Fibroblast of gingiva (primary cell): ENCODE measurements around the gene PNLIP.

Source experiments
- DNase-seq: peaks from one replicate; pipeline ENCODE4 v3.0.0-alpha.2; 2011; ENCODE audit warnings: low read depth

Gene PNLIP

DNA sequence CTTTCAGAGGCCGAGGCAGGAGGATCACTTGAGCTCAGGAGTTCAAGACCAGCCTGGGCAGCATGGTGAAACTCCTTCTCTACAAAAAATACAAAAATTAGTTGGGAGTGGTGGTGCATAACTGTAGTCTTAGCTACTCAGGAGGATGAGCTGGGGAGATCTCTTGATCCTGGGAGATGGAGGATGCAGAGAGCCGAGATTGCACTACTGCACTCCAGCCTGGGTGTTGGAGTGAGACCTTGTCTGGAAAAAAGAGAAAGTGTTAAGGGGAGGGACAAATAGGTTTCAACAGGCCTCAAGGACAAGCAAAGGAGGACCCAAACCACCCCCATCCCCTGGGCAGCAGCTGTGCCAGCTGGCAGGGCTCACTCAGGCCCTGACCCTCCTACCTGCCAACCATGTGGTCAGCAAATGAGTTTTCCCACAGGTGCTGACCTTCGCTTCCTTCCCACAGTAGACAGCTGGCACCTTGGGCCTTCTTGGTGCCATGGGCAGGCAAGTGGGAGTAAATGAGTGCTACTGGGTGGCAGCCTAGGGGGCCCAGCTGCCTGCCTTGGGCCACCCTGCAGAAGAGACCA, 69.6 kb downstream of the PNLIP start:
- no peak for DNase-seq
